Effector memory CD8-positive, alpha-beta T cell (primary cell): ENCODE measurements around the gene NTRK1.

Experiments
- ATAC-seq: fragments of 150-1000 bp; cut with Tn5 transposase; replicated peaks from 2 replicates; pipeline ENCODE4 v1.10.0; 2021; ENCODE audit warnings: mild to moderate bottlenecking, moderate library complexity
- DNase-seq, 3 experiments: peaks; one replicate each; pipeline ENCODE4 v3.0.0; 2021
- H3K27ac Mint-ChIP-seq, 2 donors: one replicate each; pipeline ENCODE4 v1.8.0; 2022; ENCODE audit warnings: mild to moderate bottlenecking in 2 of 2, mixed read lengths in 2 of 2, moderate library complexity in 2 of 2
- H3K27me3 Mint-ChIP-seq, 2 donors: one replicate each; pipeline ENCODE4 v1.8.0; 2022; ENCODE audit warnings: mixed read lengths in 2 of 2
- H3K36me3 Mint-ChIP-seq: one replicate; pipeline ENCODE4 v1.8.0; 2022; ENCODE audit warnings: mild to moderate bottlenecking, moderate library complexity, mixed read lengths; ENCODE audit not compliant: insufficient read depth
- H3K4me1 Mint-ChIP-seq, 2 donors: one replicate each; pipeline ENCODE4 v1.8.0; 2022; ENCODE audit warnings: low read depth in 2 of 2, mixed read lengths in 2 of 2
- H3K4me3 Mint-ChIP-seq, 2 donors: one replicate each; pipeline ENCODE4 v1.8.0; 2022; ENCODE audit warnings: mild to moderate bottlenecking in 2 of 2, mixed read lengths in 2 of 2, moderate library complexity in 2 of 2
- H3K9me3 Mint-ChIP-seq, 2 donors: one replicate each; pipeline ENCODE4 v1.8.0; 2022; ENCODE audit warnings: mixed read lengths in 2 of 2

The NTRK1 gene

DNA sequence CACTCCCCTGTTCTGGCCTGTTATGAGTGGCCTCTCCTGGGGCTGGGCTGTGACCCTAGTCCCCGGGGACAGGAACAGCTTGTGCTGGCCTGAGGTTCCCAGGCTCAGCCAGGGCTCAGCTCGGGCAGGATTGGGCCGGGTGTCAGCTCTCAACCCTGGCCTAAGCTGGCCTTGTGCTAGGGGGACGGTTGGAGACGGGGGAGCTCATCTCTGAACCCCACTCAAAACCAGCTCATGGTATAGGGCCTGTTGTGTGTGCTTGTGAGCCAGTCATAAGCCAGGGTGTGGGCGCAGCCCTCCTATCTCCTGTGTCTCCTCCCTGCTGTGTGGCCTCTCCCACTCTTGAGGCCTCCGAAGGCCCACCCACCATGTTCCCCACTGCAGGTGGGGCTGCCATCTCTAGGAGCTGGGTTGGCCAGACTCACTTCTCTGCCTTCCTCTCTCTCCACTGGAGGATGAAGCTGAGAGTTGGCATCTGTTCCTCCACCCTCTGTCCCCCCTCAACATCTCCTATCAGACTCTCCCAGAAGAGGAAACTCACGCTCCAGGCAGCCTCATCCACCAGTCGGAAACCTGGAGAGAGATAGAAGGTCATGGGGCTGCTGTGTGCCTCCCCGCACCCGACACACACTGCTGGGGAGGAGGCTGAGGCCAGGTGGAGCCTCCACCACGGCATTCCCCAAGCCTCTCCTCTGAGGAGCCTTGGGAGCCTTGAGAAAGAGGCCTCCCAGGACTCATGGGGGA is 34.2 kb downstream of the NTRK1 start:
- Mint-ChIP-seq H3K9me3 (no peaks in the 10 kb centered on the region), H3K27ac (no peak overlapping the region), H3K36me3 (no peaks in the 10 kb centered on the region), H3K4me3 (no peak overlapping the region), H3K27me3 (peaks cover 68 to 93% of the 10 kb centered on the region in 2 donors), H3K4me1 (peaks cover 9 to 12% of the 10 kb centered on the region in 2 donors)
- no peak for DNase-seq
- ATAC-seq: no peak

DNA sequence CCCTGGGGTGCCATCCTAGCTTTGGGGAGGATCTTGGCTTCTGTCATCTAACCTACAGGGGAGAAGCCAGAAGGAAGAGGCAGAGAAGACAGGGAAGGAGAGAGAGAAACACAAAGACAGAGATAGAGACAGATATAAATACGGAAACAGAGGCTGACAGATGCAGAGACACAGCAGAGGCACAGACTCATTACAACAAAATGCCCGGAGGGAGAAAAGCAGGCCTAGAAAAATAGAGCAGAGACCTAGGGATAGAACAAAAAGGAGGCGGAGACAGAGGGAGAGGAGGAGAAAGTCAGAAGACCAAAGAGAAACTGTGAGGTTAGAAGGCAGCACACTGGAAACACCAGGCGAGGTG is 34.8 kb downstream of the NTRK1 start:
- no peak overlapping the region for H3K4me3 Mint-ChIP-seq
- no peaks in the 10 kb centered on the region for H3K36me3 Mint-ChIP-seq
- no peak overlapping the region for H3K27ac Mint-ChIP-seq
- H3K27me3 Mint-ChIP-seq: peaks cover 69 to 98% of the 10 kb centered on the region in 2 donors
- DNase-seq: no peak
- no peaks in the 10 kb centered on the region for H3K9me3 Mint-ChIP-seq
- no peak for ATAC-seq
- H3K4me1 Mint-ChIP-seq: peaks cover 6 to 11% of the 10 kb centered on the region in 2 donors

DNA sequence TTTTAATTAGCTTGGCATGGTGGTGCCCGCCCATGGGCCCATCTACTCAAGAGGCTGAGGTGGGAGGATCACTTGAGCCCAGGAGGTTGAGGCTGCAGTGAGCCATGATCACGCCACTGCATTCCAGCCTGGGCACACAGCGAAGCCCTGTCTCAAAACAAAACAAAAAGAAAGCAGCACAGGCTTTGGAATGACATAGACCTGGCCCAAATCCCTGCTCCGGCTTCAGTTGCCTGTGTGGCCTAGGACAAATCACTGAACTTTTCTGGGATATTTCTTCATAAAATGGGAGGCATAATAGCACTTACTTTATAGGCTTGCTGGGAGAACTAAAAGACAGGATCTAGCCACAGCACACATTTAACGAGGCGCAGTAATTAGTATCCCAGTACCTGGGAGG is 35.3 kb downstream of the NTRK1 start:
- no peak for DNase-seq
- Mint-ChIP-seq H3K36me3 (no peaks in the 10 kb centered on the region), H3K4me1 (peaks cover 5 to 11% of the 10 kb centered on the region in 2 donors), H3K27ac (no peak overlapping the region), H3K4me3 (no peak overlapping the region), H3K9me3 (no peaks in the 10 kb centered on the region), H3K27me3 (peaks cover 69 to 98% of the 10 kb centered on the region in 2 donors)
- ATAC-seq: no peak

DNA sequence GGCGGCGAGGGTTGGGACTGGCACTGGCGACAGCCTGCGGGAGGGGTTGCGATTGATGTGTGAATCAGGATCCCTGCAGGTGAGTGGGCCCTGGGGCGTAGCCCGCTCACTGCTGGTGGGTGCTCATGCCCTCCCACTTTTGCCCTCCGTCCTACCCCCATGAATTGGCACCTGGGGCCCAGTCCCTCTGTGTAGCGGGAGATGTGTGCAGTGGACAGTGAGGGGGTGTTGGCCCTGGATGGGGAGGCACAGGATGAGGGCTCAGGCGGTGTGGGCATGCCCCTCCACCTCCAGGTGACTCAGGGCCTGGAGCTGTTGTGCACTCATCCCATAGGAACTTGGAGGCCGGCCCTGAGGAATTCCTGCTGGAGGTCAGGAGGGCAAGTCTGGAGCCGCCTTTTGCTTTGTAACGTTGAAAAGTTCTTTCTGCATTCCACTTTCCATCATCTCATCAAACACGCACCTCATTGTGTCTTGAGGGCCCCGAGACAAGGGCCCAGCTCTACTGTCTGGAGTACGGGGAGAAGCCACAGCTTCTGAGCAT is 35.9 kb downstream of the NTRK1 start:
- H3K27me3 Mint-ChIP-seq: peaks cover 69 to 98% of the 10 kb centered on the region in 2 donors
- no peak overlapping the region for H3K4me3 Mint-ChIP-seq
- DNase-seq (no peak), ATAC-seq (no peak)
- peaks cover 5 to 11% of the 10 kb centered on the region in 2 donors for H3K4me1 Mint-ChIP-seq
- H3K27ac Mint-ChIP-seq: no peak overlapping the region
- no peaks in the 10 kb centered on the region for H3K9me3 Mint-ChIP-seq
- no peaks in the 10 kb centered on the region for H3K36me3 Mint-ChIP-seq

DNA sequence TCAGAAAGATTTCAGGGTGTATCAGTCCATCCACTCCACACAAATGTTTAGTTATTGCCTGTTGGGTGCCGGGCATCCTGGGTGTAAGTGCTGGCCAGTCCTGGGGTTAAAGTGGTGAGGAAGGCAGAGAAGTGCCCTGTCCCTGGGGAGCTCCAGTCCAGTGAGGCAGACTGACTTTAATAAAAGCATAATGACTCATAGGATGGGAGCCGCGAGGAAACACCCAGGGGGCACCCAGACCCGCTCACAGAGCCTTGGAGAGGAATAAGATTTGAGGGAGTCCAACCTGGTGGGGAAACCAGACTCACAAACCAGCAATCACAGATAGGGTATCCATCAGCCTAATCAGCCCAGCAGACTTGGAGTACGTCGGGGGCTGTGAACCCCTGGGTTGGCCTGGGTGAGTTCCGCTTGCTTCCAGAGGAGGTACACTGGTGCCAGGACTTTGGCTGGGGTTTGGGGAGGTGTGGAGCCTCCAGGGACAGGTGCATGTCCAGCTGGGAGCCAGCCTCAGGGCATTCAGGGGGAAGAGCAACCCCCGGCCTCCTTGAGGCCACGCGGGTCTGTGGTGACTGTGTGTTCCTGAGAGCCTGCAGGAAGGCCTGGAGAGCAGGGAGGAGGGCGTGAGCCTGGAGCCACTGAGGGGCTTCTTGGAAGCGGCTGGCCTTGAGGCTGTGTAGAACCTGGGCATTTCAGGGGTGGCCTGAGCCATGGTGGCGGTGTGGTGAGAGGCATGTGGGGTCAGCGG is 36.6 kb downstream of the NTRK1 start:
- no peak overlapping the region for H3K4me3 Mint-ChIP-seq
- ATAC-seq (no peak), DNase-seq (no peak)
- H3K27ac Mint-ChIP-seq: no peak overlapping the region
- H3K9me3 Mint-ChIP-seq: no peaks in the 10 kb centered on the region
- H3K27me3 Mint-ChIP-seq: peaks cover 72 to 99% of the 10 kb centered on the region in 2 donors
- H3K4me1 Mint-ChIP-seq: peaks cover 5 to 8% of the 10 kb centered on the region in 2 donors
- no peaks in the 10 kb centered on the region for H3K36me3 Mint-ChIP-seq

DNA sequence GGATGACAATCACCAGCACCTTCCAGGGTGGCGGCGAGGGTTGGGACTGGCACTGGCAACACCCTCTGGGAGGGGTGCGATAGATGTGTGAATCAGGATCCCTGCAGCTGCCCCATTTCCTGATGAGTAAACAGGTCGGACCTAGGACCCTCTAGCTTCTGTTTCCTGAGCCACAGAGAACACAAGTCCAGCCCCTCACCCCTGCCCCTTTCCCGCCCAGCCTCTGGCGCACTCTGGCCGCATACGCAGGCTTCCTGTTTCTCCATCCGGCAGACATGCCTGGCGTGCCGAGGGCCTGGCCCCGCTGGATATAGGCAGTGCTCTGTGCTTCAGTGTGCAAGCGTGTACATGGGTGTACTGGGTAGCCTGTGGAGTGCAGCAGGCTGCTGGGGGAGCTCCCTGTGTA is 37.5 kb downstream of the NTRK1 start:
- no peak for ATAC-seq
- no peaks in the 10 kb centered on the region for H3K9me3 Mint-ChIP-seq
- H3K4me1 Mint-ChIP-seq: peaks cover 5 to 6% of the 10 kb centered on the region in 2 donors
- DNase-seq: no peak
- peaks cover 72 to 95% of the 10 kb centered on the region in 2 donors for H3K27me3 Mint-ChIP-seq
- no peaks in the 10 kb centered on the region for H3K36me3 Mint-ChIP-seq
- H3K27ac Mint-ChIP-seq: no peak overlapping the region
- no peak overlapping the region for H3K4me3 Mint-ChIP-seq

DNA sequence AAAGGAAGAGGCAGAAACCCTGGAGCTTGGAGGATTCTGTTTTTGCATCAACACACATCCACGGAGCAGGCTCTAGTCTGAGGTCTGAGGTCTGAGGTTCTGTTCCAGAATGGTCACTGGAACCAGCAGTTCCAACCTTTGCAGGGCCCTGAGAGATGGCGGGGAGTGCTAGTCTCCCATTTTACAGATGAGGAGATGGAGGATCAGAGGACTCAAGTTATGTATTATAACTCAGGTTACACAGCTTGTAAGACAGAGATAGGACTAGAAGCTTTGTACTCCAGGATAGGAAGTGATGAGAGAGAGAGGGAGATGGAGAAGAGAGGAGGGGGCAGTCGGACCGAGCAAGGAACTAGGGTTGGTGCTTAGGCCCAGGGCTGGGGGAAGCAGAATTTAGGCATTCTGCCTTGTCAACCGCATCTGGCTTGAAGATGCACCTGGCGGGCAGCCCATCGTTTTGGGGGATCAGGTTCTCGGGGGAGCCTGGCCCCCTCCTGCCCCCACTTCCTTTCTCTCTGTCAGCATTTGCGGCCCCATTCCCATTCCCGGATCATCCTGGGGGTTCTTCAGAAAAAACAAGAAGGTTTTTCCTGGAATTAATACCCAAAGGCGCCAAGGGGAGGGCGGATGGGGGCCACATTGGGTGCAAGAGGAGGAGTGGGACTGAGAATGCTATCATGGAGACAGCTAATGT is 38.5 kb downstream of the NTRK1 start:
- Mint-ChIP-seq H3K27me3 (peaks cover 76 to 86% of the 10 kb centered on the region in 2 donors), H3K9me3 (no peaks in the 10 kb centered on the region)

DNA sequence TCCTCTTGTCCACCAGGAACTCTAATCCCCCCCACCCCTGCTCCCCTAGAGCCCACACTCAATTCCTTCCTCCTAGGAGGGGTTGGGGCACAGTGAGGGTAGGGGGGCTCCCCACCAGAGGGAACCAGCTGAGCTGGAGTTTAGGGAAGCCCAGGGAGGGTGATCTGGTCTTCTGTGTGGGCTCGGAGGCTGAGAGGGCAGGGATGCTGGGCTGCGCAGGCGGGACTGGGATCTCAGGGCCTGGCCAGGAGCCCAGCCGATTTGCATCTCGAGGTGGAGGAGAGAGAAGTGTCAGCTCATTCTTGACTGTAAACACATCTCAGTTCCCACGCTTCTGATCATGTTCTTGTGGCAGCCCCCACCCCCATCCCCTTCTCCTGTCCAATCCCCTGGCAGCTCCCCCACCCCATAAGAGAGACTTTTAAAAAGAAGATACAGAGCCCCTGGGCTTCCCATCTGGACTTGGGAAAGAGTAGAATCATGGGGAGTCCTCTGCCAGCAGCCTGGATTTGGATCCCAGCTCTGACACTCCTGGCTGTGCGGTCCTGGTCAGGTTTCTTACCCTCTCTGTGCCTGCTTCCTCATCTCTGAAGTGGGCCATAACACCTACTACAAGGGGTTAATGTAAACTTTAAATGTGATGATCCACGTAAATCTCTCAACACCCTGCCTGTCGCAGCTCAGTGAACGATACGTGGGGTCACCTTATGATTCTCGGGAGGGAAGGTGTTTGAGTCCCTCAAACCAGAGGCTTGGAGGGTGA is 39.5 kb downstream of the NTRK1 start:
- Mint-ChIP-seq H3K27me3 (peaks cover 71 to 77% of the 10 kb centered on the region in 2 donors), H3K9me3 (no peaks in the 10 kb centered on the region), H3K4me3 (no peak overlapping the region), H3K27ac (no peak overlapping the region), H3K4me1 (peaks cover 5 to 6% of the 10 kb centered on the region in 2 donors), H3K36me3 (no peaks in the 10 kb centered on the region)
- no peak for ATAC-seq
- no peak for DNase-seq

More for the DNA sequence above, 38.5 kb downstream of the NTRK1 start:
- ATAC-seq (no peak), DNase-seq (no peak)
- H3K4me1 Mint-ChIP-seq: peaks cover 5 to 6% of the 10 kb centered on the region in 2 donors
- no peak overlapping the region for H3K4me3 Mint-ChIP-seq
- H3K27ac Mint-ChIP-seq: no peak overlapping the region
- H3K36me3 Mint-ChIP-seq: no peaks in the 10 kb centered on the region

DNA sequence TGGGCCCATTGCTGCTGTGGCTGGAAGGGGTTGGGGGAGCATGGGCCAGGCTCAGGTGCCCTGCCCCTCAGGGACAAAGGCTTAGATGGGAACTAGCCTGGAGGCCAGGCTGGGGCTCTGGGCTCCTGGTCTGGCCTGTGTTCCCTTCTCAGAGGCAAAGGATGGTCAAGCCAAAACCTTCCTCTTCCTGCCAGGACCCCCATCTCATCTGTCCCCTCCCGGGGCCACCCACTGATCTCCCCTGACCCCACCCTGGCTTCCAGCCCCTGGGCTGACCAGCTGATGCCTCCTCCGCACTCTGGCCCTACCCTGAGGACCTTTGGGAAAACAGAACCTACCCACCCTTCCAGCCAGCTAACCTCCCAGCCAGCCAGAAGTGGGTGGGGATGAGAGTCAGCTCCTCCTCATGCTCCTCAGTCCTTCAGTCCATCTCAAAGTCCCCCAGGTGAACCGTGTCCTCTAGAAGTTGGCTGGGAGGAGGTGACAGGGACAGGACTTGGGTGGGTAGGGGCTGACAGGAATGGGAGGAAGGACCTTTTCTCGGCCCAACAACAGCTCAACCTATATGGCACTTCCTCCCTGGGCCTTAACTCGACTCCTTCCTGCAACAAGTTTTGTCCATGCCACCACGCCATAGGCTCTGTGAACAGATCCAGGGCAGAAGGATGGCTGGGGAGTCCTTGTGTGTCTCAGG is 40.4 kb downstream of the NTRK1 start:
- ATAC-seq (no peak), DNase-seq (no peak)
- Mint-ChIP-seq H3K27me3 (peaks cover 71 to 77% of the 10 kb centered on the region in 2 donors), H3K4me1 (peaks cover 5 to 6% of the 10 kb centered on the region in 2 donors), H3K27ac (no peak overlapping the region), H3K9me3 (no peaks in the 10 kb centered on the region), H3K4me3 (no peak overlapping the region), H3K36me3 (no peaks in the 10 kb centered on the region)

DNA sequence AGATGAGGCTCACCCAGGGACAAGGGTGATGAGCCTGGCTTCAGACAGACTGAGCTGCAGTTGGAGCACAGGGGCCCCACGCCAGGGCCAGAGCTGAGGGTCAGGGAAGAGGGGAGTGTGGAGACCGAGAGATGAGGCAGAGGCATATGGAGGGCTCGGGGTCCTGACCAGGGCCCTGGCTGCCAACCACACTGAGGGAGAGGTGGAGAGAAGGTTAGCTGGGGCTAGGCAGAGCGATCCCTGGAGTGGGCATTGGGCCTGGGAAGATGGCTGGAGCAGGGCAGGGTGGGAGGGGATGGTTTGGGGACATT is 40.9 kb downstream of the NTRK1 start:
- no peak overlapping the region for H3K27ac Mint-ChIP-seq
- ATAC-seq: no peak
- no peaks in the 10 kb centered on the region for H3K36me3 Mint-ChIP-seq

DNA sequence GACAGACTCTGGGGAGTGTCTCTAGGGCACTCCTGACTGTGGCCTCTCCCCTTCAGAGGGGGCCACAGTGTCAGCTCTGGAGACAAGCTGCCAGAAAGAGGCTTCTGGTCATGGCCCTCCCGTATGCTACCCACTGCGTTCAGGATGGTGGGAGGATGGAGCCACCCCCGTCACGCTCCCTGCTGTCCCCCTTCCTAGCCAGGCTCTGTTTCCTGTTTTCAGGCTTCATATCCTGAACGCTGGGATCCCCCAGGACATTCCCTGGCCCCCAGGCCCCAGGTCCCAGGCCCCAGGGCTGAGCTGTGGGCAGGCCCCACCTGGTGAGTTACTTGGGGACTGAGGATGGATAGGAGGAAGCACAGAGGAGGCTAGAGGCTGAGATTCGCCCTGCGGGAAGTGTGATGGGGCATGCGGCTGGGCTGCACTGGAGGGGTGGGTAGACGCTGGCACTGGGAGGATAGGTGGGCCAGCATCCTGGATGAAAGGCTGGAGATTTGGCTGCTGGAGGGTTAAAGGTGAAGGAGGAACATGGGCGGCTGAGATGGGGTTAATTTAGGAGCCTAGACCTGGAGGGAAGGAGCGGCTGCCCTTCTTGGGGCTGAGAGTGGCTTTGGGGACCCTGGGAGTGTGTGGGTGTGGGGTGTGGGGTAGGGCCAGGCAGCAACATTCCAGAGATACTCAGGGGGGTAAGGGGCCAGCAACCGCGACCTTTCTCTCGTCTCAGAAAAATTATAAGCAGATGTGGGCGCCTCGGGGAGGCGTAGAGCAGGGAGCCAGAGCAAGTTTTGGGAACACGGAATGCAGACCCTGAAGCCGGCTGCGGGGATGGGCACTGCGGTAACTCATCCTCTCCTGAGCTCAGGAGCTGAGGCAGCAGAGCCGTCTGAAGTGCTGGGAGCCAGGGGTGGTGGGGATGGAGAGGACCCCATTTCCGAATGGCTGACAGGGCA is 41.6 kb downstream of the NTRK1 start:
- Mint-ChIP-seq H3K4me3 (no peak overlapping the region), H3K27ac (no peak overlapping the region), H3K4me1 (peaks cover 5 to 7% of the 10 kb centered on the region in 2 donors), H3K27me3 (peaks cover 71 to 77% of the 10 kb centered on the region in 2 donors), H3K9me3 (no peaks in the 10 kb centered on the region), H3K36me3 (no peaks in the 10 kb centered on the region)
- no peak for DNase-seq
- ATAC-seq: no peak

More for the DNA sequence above, 40.9 kb downstream of the NTRK1 start:
- H3K4me1 Mint-ChIP-seq: peaks cover 5 to 6% of the 10 kb centered on the region in 2 donors
- no peak for DNase-seq
- H3K27me3 Mint-ChIP-seq: peaks cover 71 to 77% of the 10 kb centered on the region in 2 donors
- H3K9me3 Mint-ChIP-seq: no peaks in the 10 kb centered on the region
- H3K4me3 Mint-ChIP-seq: no peak overlapping the region
